DMS 273 (cell line): ENCODE data around the gene PRICKLE1.

Source experiments
- DNase-seq: peaks from one replicate; lab custom pipeline; 2025; ENCODE audit not compliant: unreplicated experiment; lab: John Stamatoyannopoulos, UW

Gene PRICKLE1

GRCh38 chr12:42589465-42590329 is at the start of gene PRICKLE1:
PRICKLE1 (minus strand) TSS chr12:42589746; CDS start chr12:42472516, 117,230 bp downstream.
- DNase-seq = peak; percentile 82

- DNase-seq = no peak
Measured at GRCh38 chr12:42638697-42639096, 49.2 kb upstream of the PRICKLE1 start.

GRCh38 chr12:42638011-42638410 is 48.5 kb upstream of the PRICKLE1 start:
- DNase-seq = no peak

- DNase-seq = no peak
Measured at GRCh38 chr12:42636993-42637392, 47.4 kb upstream of the PRICKLE1 start.

DNA sequence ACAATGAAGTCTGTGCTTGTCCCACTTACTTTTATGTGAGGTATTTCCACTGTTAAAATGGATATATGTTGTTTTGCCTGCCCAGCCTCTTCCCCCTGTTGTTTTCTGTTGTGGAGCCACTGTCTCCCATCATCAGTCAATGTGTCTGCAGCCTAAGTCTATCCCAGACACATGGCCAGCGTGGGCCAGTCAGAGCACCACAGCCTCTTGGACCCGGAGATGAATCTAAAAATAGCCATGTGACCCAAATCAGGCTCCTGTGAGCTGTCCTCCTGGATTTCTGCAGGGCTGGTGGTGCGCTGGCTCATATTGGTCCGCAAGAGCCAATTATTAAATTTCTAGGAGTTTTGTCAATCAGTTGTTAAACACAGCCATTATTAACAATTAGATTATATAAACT is 44.0 kb upstream of the PRICKLE1 start:
- DNase-seq = no peak

GRCh38 chr12:42631513-42631912 is 42.0 kb upstream of the PRICKLE1 start:
- DNase-seq = no peak

GRCh38 chr12:42630314-42630713 is 40.8 kb upstream of the PRICKLE1 start:
- DNase-seq = no peak

DNA sequence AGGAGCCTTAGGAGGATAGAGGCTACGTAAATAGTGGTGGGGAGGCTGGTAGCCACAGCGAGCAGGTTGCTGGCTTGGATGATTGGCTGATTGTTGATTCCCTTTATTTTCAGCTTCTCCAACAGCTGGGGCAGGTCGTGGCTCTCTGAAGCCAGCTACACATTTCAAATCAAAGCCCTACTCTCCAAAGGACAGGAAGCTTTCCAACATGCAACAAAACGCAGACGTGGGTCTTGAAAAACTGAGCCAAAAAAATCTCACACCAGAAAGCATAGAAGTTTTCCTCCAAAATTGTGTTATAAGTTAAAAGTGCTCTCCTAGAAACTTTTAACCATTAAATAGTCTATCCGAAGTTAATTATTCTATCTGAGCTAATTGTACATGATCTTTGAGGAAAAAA is 37.6 kb upstream of the PRICKLE1 start:
- no peak for DNase-seq

GRCh38 chr12:42625611-42626010 is 36.1 kb upstream of the PRICKLE1 start:
- no peak for DNase-seq

DNA sequence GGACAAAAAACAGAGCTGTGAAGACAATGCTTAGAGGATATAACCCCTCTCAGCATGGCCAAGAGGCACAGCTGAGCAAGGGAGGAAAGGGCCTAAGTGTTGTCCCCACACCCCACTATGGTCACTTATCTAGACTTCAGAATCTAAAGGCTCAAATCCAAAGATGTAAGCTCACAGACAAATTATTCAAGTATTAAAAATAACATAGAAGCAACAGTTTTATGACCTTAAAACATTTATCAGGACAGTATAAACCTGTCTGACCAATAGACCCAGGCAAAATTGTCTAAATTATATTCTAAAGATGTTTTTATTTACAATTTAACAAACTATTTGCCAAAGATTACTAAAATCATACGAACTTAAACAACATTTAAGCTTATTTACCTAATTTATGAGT is 28.1 kb upstream of the PRICKLE1 start:
- DNase-seq = peak; percentile 17

- DNase-seq = no peak
Measured at GRCh38 chr12:42615006-42615405, 25.5 kb upstream of the PRICKLE1 start.

GRCh38 chr12:42612231-42612613 is 22.7 kb upstream of the PRICKLE1 start:
- no peak for DNase-seq

- no peak for DNase-seq
Measured at GRCh38 chr12:42611571-42612230, 22.2 kb upstream of the PRICKLE1 start.

DNA sequence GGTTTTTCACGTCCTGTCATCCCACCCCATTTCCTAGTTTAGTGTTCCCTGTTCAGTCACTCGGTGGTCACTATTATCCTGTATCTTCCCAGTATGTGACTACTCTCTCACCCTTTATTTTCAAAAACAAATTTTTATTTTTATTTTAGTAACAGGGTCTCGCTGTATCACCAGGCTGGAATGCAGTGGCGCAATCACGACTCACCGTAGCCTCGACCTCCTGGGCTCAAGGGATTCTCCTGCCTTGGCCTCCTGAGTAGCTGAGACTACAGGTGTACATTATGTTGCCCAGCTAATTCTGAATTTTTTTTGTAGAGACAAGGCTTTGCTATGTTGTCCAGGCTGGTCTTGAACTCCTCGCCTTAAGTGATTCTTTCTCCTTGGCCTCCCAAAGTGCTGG is 20.1 kb upstream of the PRICKLE1 start:
- DNase-seq = no peak

DNA sequence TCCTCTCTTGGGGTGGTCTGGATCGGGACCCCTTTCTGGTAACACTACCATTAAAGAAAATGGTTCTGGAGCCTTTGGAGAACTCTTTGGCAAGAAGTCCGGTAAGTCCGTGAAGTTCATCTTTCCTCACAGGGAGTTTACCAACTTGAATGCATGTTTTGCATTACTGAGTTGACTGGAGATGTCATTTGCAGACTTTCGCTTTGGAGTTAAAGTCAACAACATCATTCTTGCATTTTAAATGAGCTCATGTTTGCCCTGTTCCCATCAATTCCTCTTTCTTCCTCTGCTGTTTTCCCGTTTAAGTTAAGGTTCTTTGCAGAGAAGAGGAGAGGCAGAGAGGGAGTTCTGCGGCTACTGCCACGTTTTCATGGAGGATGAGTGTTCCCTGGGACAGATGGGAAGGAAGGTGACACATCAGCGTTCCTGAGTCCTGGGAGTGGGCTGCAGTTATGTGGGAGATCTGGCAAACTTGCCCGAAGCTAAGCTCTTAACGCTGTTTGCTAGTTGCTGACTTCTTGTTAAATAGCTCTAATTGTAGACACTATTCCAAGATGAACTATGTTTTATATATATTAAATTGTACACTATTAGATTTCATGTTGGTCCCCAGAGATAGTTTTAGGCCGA is 18.8 kb upstream of the PRICKLE1 start:
- DNase-seq = no peak

DNA sequence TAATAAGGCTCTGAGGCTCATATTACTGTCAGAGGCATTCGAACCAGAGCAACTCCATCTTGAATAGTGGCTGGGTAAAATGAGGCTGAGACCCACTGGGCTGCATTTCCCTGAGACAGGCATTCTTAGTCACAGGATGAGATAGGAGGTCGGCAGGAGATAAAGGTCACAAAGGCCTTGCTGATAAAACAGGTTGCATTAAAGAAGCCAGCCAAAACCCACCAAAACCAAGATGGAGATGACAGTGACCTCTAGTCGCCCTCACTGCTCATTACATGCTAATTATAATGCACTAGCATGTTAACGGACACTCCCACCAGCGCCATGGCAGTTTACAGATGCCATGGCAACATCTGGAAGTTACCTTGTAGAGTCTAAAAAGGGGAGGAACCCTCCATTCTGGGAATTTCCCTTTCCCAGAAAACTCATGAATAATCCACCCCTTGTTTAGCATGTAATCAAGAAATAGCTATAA is 18.1 kb upstream of the PRICKLE1 start:
- no peak for DNase-seq

DNA sequence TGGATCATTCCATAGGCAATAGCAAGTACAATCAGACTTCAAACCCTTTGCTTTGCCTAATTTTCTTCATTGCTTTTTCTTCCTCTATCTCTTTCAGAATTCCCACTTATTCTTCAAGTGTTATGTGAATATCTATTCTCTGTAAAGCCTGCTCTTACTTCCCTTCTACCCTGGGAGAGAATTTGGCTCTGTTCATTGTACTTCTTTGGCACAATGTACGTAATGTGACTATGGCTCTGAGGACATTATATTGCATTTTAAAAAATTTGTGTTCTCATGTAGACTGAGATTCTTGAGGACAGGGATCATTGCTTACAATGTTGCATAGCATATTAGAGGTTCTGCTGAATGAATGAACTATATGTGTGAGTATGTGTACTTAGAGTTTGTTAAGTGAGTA is 16.9 kb upstream of the PRICKLE1 start:
- no peak for DNase-seq

- DNase-seq = no peak
Measured at GRCh38 chr12:42605685-42606084, 16.1 kb upstream of the PRICKLE1 start.

GRCh38 chr12:42603246-42603990 is 13.9 kb upstream of the PRICKLE1 start:
- no peak for DNase-seq

- no peak for DNase-seq
Measured at GRCh38 chr12:42593874-42594273, 4.3 kb upstream of the PRICKLE1 start.

DNA sequence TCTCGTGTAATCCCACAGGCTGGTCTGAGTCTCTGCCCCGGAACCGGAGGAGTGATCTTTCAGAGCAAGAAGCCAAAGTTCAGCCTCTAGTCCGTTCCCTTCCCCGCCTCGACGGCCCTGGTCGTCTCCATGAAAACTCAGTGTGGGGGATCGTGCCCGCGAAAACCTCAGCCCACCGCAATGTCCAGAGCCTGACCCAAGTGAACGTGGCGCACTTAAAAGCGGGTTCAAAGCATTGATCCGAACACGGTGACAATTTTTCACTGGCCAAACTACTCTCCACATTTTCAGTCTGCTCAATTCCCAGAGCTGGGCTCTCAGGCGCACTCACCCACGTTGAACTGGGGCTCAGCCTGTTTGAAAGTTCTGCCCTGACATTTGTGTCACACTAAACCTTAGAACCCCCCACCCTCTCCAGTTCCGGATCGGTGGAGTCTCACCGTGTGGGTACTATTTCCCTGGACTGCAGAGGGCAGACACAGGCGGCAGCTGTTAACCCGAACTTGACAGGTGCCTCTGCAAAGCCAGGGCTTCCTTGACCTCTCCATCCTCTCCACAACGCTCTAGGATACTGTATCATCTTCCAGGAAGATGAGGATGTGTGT is 886 bp upstream of the PRICKLE1 start:
- DNase-seq = peak; percentile 61
